Endothelial cell of umbilical vein (primary cell): Measurements from ENCODE around the gene HCAR2. TPM values are rescaled to one million over a fixed set of nuclear protein-coding genes. Genes with fewer than 3 reads are reported as not detected.

Experiments
- BruUV-seq: library from RNA; stranded (reverse); fragments of 400-500 nt; replicated peaks from 2 replicates; lab custom pipeline; 2021; lab: Mats Ljungman, UMichigan
- CTCF ChIA-PET: fragments of 300-600, 350-600 bp; sonication (Branson Sonifier 250); formaldehyde crosslinking; loops from one replicate; lab custom pipeline; 2021; ENCODE audit warnings: antibody characterized with exemption, inconsistent platforms; lab: Charles Lee
- POLR2A ChIA-PET: fragments of 300-600, 350-600 bp; sonication (Branson Sonifier 250); formaldehyde crosslinking; loops from one replicate; lab custom pipeline; 2021; ENCODE audit warnings: antibody characterized with exemption, inconsistent platforms; lab: Charles Lee
- DNase-seq: peaks from one replicate; pipeline ENCODE4 v3.0.0-alpha.2; 2011; ENCODE audit warnings: low read depth, low spot score
- FAIRE-seq: peaks from 2 replicates; lab custom pipeline; 2011; peaks lifted over from hg19 to GRCh38; lab: Jason Lieb, UNC
- H2AFZ ChIP-seq: 2 replicates; pipeline ENCODE4 v1.6.0; 2012; ENCODE audit warnings: low read depth, low read length, control low read depth, inconsistent platforms
- H3K27ac ChIP-seq: 2 replicates; pipeline ENCODE4 v1.5.1; 2011; ENCODE audit warnings: low read depth, mild to moderate bottlenecking, control low read depth, low read length, moderate library complexity; ENCODE audit not compliant: insufficient read depth
- H3K27me3 ChIP-seq, 2 experiments: 2 replicates each; pipeline versions ENCODE4 v1.6.0 to v1.6.1; 2011; ENCODE audit warnings: low read length in 2 of 2, mixed read lengths in 1 of 2; ENCODE audit not compliant: control insufficient read depth in 2 of 2, insufficient read depth in 2 of 2
- H3K36me3 ChIP-seq, 2 experiments: 2 replicates in 1 of 2; 3 replicates in 1 of 2; pipeline ENCODE4 v1.5.1; 2011; ENCODE audit warnings: low read length in 2 of 2, mild to moderate bottlenecking in 1 of 2, moderate library complexity in 1 of 2; ENCODE audit not compliant: control insufficient read depth in 2 of 2, insufficient read depth in 2 of 2; ENCODE audit errors: extremely low read depth in 1 of 2
- H3K4me1 ChIP-seq: 3 replicates; pipeline ENCODE4 v1.5.1; 2011; ENCODE audit warnings: mild to moderate bottlenecking, low read length; ENCODE audit not compliant: control insufficient read depth, insufficient read depth; ENCODE audit errors: extremely low read depth
- H3K4me2 ChIP-seq: 2 replicates; pipeline ENCODE4 v1.6.1; 2011; ENCODE audit warnings: low read length, control low read depth, mixed read lengths; ENCODE audit not compliant: insufficient read depth
- H3K4me3 ChIP-seq, 3 experiments: fragments of 200-600 bp in 1 of 3; sonication (generic), shearing (Covaris generic) in 1 of 3; replicated peaks in 1 of 3; 2 replicates each; pipeline ENCODE4 v1.5.1; 2011 to 2016; ENCODE audit warnings: control low read depth in 3 of 3, low read length in 3 of 3, mild to moderate bottlenecking in 2 of 3, inconsistent platforms in 1 of 3, low read depth in 1 of 3, moderate library complexity in 1 of 3; ENCODE audit not compliant: insufficient read depth in 1 of 3
- H3K79me2 ChIP-seq: 2 replicates; pipeline ENCODE4 v1.6.0; 2012; ENCODE audit warnings: low read length, inconsistent platforms; ENCODE audit not compliant: control insufficient read depth, insufficient read depth
- H3K9ac ChIP-seq: replicated peaks from 2 replicates; pipeline ENCODE3; 2011; ENCODE audit warnings: low read length, control low read depth; ENCODE audit not compliant: insufficient read depth; ENCODE audit errors: extremely low read depth
- H3K9me1 ChIP-seq: replicated peaks from 3 replicates; pipeline ENCODE4 v1.6.0; 2011; ENCODE audit warnings: mild to moderate bottlenecking, low read length; ENCODE audit not compliant: control insufficient read depth, insufficient read depth; ENCODE audit errors: extremely low read depth
- H3K9me3 ChIP-seq: replicated peaks from 2 replicates; pipeline ENCODE4 v1.5.1; 2012; ENCODE audit warnings: low read length, inconsistent platforms; ENCODE audit not compliant: control insufficient read depth, insufficient read depth
- H4K20me1 ChIP-seq: replicated peaks from 2 replicates; pipeline ENCODE3; 2011; ENCODE audit warnings: mild to moderate bottlenecking, low read length; ENCODE audit not compliant: control insufficient read depth, insufficient read depth; ENCODE audit errors: extremely low read depth
- CTCF ChIP-seq, 2 donors: IDR thresholded peaks; 1 replicate in 1 of 2; 2 replicates in 1 of 2; pipeline ENCODE4 v1.5.1; 2011; ENCODE audit warnings: low read length in 2 of 2, mild to moderate bottlenecking in 2 of 2, moderate library complexity in 2 of 2, control low read depth in 1 of 2, inconsistent platforms in 1 of 2, low read depth in 1 of 2; ENCODE audit not compliant: insufficient read depth in 1 of 2; ENCODE audit errors: extremely low read depth in 1 of 2
- EZH2 ChIP-seq: IDR thresholded peaks from 2 replicates; pipeline ENCODE4 v1.6.1; 2012; ENCODE audit warnings: borderline replicate concordance, low read depth, mild to moderate bottlenecking, moderate library complexity, low read length, inconsistent platforms; ENCODE audit not compliant: severe bottlenecking
- FOS ChIP-seq: IDR thresholded peaks from 2 replicates; pipeline ENCODE4 v1.6.1; 2011; ENCODE audit warnings: mild to moderate bottlenecking, low read length, moderate library complexity, borderline replicate concordance; ENCODE audit not compliant: insufficient read depth
- GATA2 ChIP-seq: IDR thresholded peaks from 2 replicates; pipeline ENCODE4 v1.7.0; 2011; ENCODE audit warnings: low read depth, mild to moderate bottlenecking, moderate library complexity, mixed read lengths, low read length; ENCODE audit not compliant: insufficient read length, insufficient read depth
- JUN ChIP-seq: IDR thresholded peaks from 2 replicates; pipeline ENCODE4 v1.6.1; 2011; ENCODE audit warnings: borderline replicate concordance, low read depth; ENCODE audit not compliant: insufficient read length, insufficient read depth
- MAX ChIP-seq: IDR thresholded peaks from 2 replicates; pipeline ENCODE4 v1.6.1; 2011; ENCODE audit not compliant: insufficient read depth, insufficient read length
- MYC ChIP-seq: IDR thresholded peaks from one replicate; pipeline ENCODE4 v1.6.1; 2011; ENCODE audit warnings: mild to moderate bottlenecking, low read depth, low read length
- POLR2A ChIP-seq: IDR thresholded peaks from 2 replicates; pipeline ENCODE4 v1.6.1; 2012; ENCODE audit warnings: low read depth, mild to moderate bottlenecking, control low read depth, low read length
- POLR2AphosphoS5 ChIP-seq: IDR thresholded peaks from 2 replicates; pipeline ENCODE4 v1.6.1; 2012; ENCODE audit warnings: low read depth, mild to moderate bottlenecking, control low read depth, low read length, moderate library complexity; ENCODE audit not compliant: insufficient read depth
- dilution Hi-C: fragments of 300-500 bp; cut with MboI; formaldehyde crosslinking; loops from one replicate; pipeline ENCODE4 v1.15.0; 2019; ENCODE audit warnings: low sequenced_read_pairs; ENCODE audit not compliant: extremely low pct_ligation_motif_present
- intact Hi-C: fragments of 100-400 bp; cut with micrococcal nuclease; formaldehyde crosslinking; loops from one replicate; pipeline ENCODE4 v1.10.0; 2022
- polyA plus RNA-seq, 4 experiments: library from polyadenylated mRNA; depleted of rRNA in 3 of 4; stranded (reverse) in 3 of 4; unstranded in 1 of 4; fragments of >200 nt; gene quantifications; 2 replicates each; pipeline versions ENCODE4 v1.2.1 to v1.2.3, GENCODE V29; 2011 to 2012; ENCODE audit warnings: missing spikeins in 1 of 4
- total RNA-seq: library from RNA; stranded (reverse); gene quantifications from 2 replicates; pipeline ENCODE4 v1.2.3, GENCODE V29; 2021

The HCAR2 gene
- total and polyA plus RNA-seq, 2 donors (not counting 3 experiments of a cell fraction or from before 2014, with no cell fraction given), result not detected

- TF ChIP-seq MYC (no peak), MAX (no peak), JUN (no peak), CTCF (IDR thresholded peaks at IDR 0.05; ENCODE audit: extremely low read depth in 1 of 2, insufficient read depth in 1 of 2, low read depth in 1 of 2, low read length in 2 of 2) (no peak), EZH2 (no peak), GATA2 (no peak), POLR2A (no peak), FOS (no peak), POLR2AphosphoS5 (no peak)
- no peak overlapping the region for H3K9ac ChIP-seq
- H3K27ac ChIP-seq, result no peak overlapping the region
- H4K20me1 ChIP-seq, result no peaks in the 10 kb centered on the region
- no peaks in the 10 kb centered on the region for H3K27me3 ChIP-seq
- no peaks in the 10 kb centered on the region for H3K9me1 ChIP-seq
- POLR2A ChIA-PET, result no interaction called here
- H3K4me2 ChIP-seq, result no peak overlapping the region
- H3K36me3 ChIP-seq, result no peaks in the 10 kb centered on the region
- H3K4me3 ChIP-seq, result no peak overlapping the region
- dilution Hi-C loops, result no loop called here
- H3K79me2 ChIP-seq, result no peaks in the 10 kb centered on the region
- CTCF ChIA-PET, result interaction anchor here (0.9 kb wide), 1 partner anchor 109 kb away, joined by 3 read pairs; no protein-coding TSS in a partner anchor
- FAIRE-seq, result no peak
- H3K9me3 ChIP-seq, result no peaks in the 10 kb centered on the region
- DNase-seq, result no peak
- no peaks in the 10 kb centered on the region for H3K4me1 ChIP-seq
- H2AFZ ChIP-seq, result no peak overlapping the region
- intact Hi-C loops, result no loop called here
- no TSS peak for BruUV-seq
Observed at GRCh38 chr12:122747224-122748135, 44.3 kb upstream of the HCAR2 start.
